ENCODE measurements around the gene ARHGAP9.
"Not testable (repeated sequence)": the region's sequence is repeated elsewhere in the genome, so short reads cannot be mapped to it uniquely, and the experiment has no call there.

Gene ARHGAP9

GRCh38 chr12:57495051-57495701, 15.5 kb upstream of the ARHGAP9 start:
- DNase-seq (ENCODE audit: low read depth in 3 of 3), result not testable (repeated sequence)

GRCh38 chr12:57491393-57492280, 12.0 kb upstream of the ARHGAP9 start:
- no peak for DNase-seq (ENCODE audit: low read depth in 3 of 3)

GRCh38 chr12:57490126-57490525, 10.5 kb upstream of the ARHGAP9 start:
- no peak for DNase-seq (ENCODE audit: low read depth in 3 of 3)

GRCh38 chr12:57489157-57489641, 9.5 kb upstream of the ARHGAP9 start:
- DNase-seq (ENCODE audit: low read depth in 3 of 3), result no peak

- DNase-seq (ENCODE audit: low read depth in 3 of 3), result no peak
These were observed 8.9 kb upstream of the ARHGAP9 start for GRCh38 chr12:57488402-57489156.

GRCh38 chr12:57487597-57488401, 8.1 kb upstream of the ARHGAP9 start, which contains the start of gene MARS1:
TSS of gene MARS1 (plus strand) at chr12:57488068. CDS start at chr12:57488091, 23 bp downstream.
- peak; percentile 76 to 90 (median 90) for DNase-seq (ENCODE audit: low read depth in 3 of 3)

- DNase-seq (ENCODE audit: low read depth in 3 of 3), result no peak
These were observed 7.5 kb upstream of the ARHGAP9 start for GRCh38 chr12:57487055-57487596.

GRCh38 chr12:57485695-57486094, 6.0 kb upstream of the ARHGAP9 start:
- no peak for DNase-seq (ENCODE audit: low read depth in 3 of 3)

- DNase-seq (ENCODE audit: low read depth in 3 of 3), result no peak
These were observed 3.8 kb upstream of the ARHGAP9 start for GRCh38 chr12:57483466-57483865.

GRCh38 chr12:57481671-57482070, 2.0 kb upstream of the ARHGAP9 start:
- no peak for DNase-seq (ENCODE audit: low read depth in 3 of 3)

GRCh38 chr12:57479043-57479375, 657 bp downstream of the ARHGAP9 start:
- no peak for DNase-seq (ENCODE audit: low read depth in 3 of 3)

- DNase-seq (ENCODE audit: low read depth in 3 of 3), result no peak
These were observed 1.7 kb downstream of the ARHGAP9 start for GRCh38 chr12:57477710-57478681.

- DNase-seq (ENCODE audit: low read depth in 3 of 3), result no peak
These were observed 2.5 kb downstream of the ARHGAP9 start for GRCh38 chr12:57476993-57477709.

GRCh38 chr12:57476162-57476992, 3.3 kb downstream of the ARHGAP9 start:
- DNase-seq (ENCODE audit: low read depth in 3 of 3), result peak; percentile 55 to 80 (median 55)

- DNase-seq (ENCODE audit: low read depth in 3 of 3), result no peak
These were observed 4.2 kb downstream of the ARHGAP9 start for GRCh38 chr12:57475271-57476161.

GRCh38 chr12:57474862-57475261, 4.8 kb downstream of the ARHGAP9 start:
- DNase-seq (ENCODE audit: low read depth in 3 of 3), result no peak

GRCh38 chr12:57474430-57474829, 5.2 kb downstream of the ARHGAP9 start:
- no peak for DNase-seq (ENCODE audit: low read depth in 3 of 3)
